Measurements from ENCODE around the gene ZFHX3.
"Not testable (repeated sequence)": the region's sequence is repeated elsewhere in the genome, so short reads cannot be mapped to it uniquely, and the experiment has no call there.

Gene ZFHX3

GRCh38 chr16:72992142-72992601, 55.8 kb downstream of the ZFHX3 start:
- no peak for DNase-seq

- DNase-seq, result no peak
These were observed 56.3 kb downstream of the ZFHX3 start for GRCh38 chr16:72991644-72992043.

- no peak for DNase-seq
These were observed 56.7 kb downstream of the ZFHX3 start for GRCh38 chr16:72991211-72991610.

DNA sequence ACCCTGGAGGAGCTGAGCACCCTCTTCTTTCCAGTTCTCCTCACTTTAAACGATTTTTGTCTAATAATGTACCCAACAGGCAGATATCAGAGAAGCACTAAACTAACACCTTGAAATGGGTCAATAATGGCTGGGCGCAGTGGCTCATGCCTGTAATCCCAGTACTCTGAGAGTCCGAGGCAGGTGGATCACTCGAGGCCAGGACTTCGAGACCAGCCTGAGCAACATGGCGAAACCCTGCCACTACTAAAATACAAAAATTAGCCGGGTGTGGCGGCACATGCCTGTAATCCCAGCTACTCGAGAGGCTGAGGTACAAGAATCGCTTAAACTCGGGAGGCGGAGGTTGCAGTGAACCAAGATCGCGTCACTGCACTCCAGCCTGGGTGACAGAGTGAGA, 57.4 kb downstream of the ZFHX3 start:
- no peak for DNase-seq

GRCh38 chr16:72989579-72990551, 58.1 kb downstream of the ZFHX3 start:
- DNase-seq, result no peak

DNA sequence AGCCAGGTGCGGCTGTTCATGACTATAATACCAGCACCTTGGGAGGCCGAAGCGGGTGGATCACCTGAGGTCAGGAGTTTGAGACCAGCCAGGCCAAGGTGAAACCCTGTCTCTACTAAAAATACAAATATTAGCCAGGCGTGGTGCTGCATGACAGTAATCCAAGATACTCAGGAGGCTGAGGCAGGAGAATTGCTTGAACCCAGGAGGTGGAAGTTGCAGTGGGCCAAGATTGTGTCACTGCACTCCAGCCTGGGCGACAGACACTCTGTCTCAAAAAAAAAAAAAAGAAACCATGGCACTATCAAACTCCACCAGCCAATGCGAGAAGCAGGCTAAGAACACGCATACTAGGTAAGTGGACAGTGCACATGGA, 58.7 kb downstream of the ZFHX3 start:
- not testable (repeated sequence) for DNase-seq

- no peak for DNase-seq
These were observed 59.4 kb downstream of the ZFHX3 start for GRCh38 chr16:72988569-72988968.

DNA sequence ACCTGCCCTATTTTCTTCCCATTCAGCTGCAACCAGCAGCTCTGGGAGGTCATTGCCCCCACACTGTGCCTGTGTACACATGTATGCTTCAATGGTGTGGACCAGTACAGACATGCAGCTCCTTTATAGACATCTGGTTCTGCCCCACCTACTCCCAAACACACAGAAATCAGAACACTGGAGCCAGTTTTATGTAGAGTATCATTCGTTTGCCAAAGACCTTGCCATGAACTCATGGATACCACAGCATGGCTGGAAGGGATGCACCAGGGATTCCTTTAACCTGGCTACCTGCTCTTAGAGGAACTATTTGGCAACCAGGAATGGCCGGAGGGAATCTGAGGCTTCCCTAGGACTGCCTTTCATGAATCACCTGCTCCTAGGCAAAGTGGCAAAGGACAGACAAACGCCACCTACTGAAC, 60.4 kb downstream of the ZFHX3 start:
- no peak for DNase-seq

DNA sequence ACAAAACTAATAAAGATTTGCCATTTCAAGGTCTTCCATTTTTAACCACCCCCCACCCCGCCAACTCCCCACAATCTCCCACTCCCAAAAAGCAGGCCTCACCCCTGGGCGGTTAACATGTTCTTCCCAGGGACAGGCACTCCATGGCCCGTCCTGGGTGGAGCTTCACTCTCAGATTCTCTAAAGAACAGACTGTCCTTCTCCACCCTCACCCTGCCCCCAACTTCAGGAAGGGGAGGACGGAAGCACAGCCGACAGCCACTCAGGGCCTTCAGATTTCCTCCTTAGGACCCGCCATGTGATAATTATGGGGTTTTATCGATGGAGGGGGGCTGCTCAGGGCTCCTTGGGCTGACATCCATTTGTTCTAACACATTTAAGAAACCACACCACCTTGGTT, 61.9 kb downstream of the ZFHX3 start:
- DNase-seq, result no peak

DNA sequence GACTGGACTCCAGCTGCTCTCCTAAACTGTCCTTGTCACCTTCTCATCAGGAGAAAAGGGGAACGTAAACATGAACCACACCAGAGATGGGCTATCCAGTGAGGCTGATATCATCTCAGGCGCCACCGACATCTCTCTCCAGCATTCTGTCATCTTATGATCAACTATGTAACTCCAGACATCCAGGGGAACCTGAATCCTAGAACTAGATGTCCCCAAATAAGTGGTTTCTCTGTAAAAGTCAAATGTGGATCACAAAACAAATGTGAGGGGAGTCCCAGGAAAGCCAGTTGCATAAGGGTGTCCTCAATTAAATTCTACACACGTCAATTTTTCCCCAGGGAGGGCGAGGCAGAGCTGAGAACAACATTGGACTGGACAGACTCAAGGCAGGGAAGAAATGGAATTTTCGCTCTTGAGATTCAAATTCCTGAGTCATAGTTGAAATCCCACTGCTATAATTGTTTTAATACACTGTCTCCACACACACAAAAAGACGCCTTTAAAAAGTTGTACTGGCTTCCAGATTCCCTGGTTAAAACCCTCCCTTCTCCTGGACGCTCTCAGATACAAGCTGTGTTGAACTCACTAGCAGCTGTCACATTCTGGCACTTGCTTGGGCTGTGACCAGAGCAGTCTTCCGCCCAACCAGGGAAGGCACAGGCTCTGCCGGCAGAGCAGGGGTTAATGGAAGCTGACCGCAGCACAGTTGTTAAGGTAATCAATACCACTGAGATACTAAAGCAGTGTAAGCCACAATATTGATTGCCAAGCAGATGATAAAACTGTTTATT, 62.6 kb downstream of the ZFHX3 start:
- no peak for DNase-seq

DNA sequence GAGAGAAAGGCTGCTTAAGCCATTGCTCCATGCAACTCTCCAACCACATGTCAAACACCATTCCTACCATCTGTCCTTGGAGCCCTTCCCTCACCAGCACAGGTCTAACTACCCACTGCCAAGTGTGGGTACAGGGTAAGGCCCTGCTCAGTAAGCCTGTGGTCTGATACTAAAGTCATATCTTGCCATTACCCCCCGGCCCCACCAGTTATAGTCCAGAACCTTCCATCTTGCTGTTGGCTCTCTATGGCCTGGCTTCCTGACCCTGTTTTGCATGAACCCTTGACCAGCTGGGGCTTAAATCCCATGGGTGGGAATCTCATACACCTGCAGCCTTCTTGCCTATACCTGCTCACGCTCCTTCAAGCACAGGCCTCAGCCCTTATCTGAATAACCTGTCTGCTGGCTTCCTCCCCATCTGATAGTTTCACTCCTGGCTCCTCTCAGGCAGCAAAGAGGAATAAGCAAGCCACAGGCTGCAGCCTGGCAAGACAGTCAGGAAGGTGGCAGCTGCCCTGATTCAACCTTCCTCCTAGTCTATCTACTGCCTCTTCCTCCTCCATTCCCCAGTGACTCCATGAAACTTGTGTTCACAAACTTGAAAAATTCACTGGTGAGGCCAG, 64.1 kb downstream of the ZFHX3 start:
- DNase-seq, result no peak

- no peak for DNase-seq
These were observed 64.7 kb downstream of the ZFHX3 start for GRCh38 chr16:72983241-72983640.

- DNase-seq, result no peak
These were observed 68.0 kb downstream of the ZFHX3 start for GRCh38 chr16:72979974-72980373.

DNA sequence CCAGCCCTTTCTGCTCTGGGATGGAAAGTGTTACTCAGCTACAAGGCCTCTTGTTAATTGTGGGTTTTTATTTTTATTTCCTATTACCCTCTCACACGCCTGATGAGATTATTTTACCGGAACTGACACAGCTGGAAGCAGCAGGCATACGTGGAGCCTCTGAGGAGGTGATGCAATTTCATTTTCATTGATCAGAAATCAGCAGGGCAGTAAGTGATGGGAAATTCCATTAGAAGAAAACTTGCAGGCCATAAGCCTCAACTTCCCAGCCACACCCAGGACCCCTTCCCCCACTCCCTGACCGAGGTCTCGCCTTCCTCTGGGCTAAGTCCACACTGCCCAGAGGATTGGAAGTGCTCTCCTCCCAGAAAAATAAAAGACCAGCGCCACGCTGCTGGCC, 69.7 kb downstream of the ZFHX3 start:
- no peak for DNase-seq

- no peak for DNase-seq
These were observed 70.8 kb downstream of the ZFHX3 start for GRCh38 chr16:72977127-72977526.

DNA sequence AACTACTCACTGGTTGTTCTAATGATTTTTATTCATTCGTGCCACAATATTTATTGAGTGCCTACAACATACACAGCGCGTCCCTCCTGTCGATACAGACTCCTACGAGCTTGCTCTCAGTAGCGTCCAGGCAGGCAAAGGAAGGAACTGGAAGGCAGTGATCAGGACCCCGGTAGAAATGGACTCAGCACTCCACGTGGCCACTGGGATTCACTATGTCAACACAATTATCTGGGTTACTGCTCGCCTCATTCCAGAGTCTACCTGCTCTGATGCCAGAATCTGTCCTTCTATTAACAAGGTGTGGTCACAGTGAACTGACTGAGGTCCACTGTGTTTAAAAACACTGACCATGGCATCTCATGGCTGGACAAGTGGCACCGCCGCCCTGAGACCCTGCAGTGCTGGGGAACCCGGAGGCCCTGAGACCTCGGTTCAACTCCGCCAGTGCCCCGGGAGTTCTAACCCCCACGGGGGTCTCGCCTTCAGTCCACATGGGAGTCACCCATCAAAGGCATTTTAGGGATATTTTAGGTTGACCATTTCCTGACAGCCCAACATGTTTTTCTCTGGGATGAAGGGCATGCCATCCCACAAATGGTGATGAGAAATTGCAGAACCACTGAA, 71.4 kb downstream of the ZFHX3 start:
- DNase-seq, result no peak

DNA sequence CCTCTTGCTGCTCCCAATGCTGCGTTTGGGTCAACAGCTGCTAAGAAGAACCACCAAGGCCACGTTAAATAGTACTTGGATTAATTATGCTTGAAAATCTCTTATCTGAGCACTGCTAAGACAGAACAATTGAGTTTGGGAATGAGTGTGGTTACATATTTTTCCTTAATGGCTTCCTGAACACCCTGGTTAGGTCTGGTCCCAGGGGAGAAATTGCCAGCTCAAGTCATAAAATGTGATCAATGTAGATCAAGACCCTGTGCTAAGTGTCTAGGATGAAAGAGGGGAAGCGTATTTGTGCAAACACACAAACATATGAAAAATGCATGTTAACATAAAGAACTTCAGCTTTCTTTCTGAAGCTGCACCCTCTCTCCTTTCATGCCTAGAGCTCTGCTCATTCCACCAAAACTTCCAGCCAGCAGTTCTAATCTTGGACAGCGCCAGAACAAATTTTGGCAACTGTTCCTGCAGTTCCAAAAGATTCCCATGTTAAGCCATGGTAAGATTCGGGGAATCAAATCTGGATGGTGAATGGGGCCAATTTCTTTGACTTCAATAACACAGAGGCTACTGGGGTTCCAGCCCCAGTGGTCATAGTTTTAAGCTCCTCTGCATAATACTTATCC, 72.0 kb downstream of the ZFHX3 start:
- DNase-seq, result no peak

DNA sequence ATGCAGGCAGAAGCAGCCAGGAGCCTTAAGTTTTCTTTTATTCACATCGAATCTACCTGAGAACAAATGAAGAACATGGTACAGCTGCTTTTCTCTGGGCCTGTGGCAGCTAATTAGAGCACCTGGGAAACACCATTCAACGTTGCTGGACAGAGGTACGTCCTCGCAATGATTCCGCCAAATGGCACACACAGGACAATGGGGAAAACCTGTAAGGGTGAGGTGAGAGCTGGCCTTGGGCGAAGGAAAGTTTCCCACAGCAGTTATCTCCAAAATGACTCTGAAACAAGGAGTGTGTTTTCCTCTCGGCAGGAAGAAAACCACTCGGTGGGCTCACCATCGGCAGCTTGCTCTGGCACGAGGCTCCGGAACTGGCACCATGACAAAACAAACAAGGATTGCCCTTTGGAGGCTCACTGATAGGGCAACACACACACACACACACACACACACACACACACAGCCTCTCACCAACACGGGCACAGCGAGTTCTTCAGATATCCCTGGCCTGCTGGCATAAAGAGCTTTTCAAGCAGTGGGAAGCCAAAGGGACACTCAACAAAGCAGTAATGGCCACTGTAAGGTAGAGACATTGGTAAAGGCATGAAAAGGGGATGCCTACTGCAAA, 73.7 kb downstream of the ZFHX3 start:
- DNase-seq, result peak; percentile 65

DNA sequence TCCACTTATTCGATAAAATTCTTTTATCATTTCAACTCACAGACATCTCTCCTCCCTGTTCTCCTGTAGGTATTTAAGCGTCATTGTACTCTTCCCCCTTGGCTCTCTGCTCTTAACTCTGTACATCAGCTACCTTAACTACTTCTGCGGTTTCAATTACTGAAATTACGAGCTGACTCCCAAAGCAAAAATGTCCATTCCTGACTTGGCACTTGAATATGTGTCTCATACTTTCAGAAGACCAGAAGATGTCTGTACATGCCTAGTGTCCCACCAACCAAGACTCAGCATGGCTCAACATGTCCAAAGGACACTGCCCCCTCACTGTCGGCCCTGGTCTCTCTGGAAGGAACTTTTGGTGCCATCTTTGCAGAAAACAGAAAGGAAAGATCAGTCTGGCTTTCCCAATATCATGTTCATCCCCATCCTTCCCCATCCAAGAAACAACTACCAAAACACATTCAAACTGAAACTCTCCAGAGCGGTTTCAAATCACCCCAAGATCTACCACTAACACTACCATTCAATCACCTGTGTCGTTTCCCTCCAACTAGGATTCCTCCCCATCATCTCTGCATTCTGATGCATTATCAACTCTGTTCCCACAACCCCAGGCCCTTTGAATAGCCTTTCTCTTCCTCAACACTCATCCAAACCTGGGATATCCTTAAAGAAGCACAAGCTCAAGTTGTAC, 74.9 kb downstream of the ZFHX3 start:
- DNase-seq, result no peak

DNA sequence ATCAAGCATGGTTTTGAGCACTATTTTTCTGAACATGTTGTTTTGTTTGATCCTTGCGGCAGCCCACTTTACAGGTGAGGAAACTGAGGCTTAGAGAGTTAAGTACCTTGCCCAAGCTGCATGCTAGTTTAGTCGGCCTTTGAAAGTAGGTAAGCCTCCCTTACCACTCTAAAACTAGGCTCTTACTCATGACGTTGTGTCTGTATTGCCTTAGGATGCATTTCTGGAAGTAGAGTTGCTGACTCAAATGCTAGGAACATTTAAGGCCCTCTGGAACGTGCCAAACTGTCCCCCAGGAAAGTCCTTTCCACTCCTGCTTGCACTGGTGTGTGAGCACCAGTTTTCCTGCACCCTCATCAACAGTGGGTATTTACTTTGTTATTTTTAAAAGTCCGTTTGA, 76.6 kb downstream of the ZFHX3 start:
- DNase-seq, result no peak

DNA sequence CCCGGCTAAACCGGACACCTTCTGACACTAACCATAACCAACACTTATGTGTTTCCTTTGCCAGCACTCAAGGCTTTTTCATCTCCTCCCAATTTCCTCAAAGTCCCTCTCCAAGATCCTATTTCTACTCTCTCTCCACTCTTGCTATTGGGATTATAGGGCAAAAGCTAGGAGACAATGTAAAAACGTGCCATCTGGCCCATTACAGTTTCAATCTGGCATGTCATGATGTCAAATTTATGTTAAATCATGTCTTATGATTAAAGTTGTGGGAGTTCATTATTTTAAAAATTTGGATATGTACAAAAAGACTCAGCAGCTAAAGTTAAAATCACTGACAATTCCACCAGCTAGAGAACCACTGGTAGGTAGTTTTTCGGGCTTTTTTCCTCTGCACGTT, 77.3 kb downstream of the ZFHX3 start:
- no peak for DNase-seq

All from DMS153 (cell line).